ENCODE data around the gene MAML1.

MAML1 gene

DNA sequence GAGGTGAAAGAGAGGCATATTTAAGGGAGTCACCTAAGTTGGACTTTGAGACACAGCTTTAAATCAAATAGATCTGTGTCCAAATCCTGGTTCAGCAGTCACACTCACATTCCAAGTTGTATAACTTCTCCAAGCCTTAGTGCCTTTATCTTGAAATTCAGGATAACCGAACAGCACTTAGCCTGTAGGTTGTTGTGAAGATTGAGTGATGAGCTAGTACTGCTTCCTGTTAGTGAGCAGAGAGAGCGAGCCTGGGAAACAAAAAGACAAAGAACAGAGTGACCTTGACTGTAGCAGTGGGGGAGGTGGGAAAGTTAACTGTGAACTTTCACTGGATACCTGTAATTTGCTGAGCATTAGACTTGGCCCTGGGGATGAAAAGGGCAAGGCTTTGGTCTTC is 22.4 kb downstream of the MAML1 start:
- Histone ChIP-seq H3K27ac (no peak overlapping the region), H3K4me3 (ENCODE audit: low read depth, low read length) (no peak overlapping the region), H3K9me3 (ENCODE audit: severe bottlenecking) (no peaks in the 10 kb centered on the region), H3K36me3 (no peaks in the 10 kb centered on the region), H3K27me3 (ENCODE audit: insufficient read depth, low read depth, severe bottlenecking) (no peaks in the 10 kb centered on the region)
- no peak for DNase-seq
- TF ChIP-seq, protein P1, sequence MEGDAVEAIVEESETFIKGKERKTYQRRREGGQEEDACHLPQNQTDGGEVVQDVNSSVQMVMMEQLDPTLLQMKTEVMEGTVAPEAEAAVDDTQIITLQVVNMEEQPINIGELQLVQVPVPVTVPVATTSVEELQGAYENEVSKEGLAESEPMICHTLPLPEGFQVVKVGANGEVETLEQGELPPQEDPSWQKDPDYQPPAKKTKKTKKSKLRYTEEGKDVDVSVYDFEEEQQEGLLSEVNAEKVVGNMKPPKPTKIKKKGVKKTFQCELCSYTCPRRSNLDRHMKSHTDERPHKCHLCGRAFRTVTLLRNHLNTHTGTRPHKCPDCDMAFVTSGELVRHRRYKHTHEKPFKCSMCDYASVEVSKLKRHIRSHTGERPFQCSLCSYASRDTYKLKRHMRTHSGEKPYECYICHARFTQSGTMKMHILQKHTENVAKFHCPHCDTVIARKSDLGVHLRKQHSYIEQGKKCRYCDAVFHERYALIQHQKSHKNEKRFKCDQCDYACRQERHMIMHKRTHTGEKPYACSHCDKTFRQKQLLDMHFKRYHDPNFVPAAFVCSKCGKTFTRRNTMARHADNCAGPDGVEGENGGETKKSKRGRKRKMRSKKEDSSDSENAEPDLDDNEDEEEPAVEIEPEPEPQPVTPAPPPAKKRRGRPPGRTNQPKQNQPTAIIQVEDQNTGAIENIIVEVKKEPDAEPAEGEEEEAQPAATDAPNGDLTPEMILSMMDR (IDR thresholded peaks at IDR 0.05; ENCODE audit: low read depth, low read length) = no peak

DNA sequence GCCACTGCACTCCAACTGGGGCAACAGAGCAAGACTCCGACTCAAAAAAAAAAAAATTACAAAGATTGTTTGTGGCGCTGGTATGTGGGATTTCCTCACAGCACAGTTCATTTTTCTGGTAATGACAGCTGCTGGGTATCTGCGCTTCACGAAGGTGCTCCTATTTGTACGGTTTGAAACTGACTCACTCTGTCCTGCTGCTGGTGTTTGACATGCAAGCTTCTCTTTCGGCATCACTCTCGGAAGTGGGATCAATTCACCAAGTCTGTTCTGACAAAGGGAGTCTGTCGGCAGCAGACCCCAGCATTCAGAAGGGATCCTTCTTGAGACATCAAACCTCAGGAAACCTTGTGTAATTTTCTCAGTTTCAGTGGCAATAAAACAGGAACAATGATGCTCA is 26.3 kb downstream of the MAML1 start:
- TF ChIP-seq, protein P1 (IDR thresholded peaks at IDR 0.05; ENCODE audit: low read depth, low read length) = no peak
- Histone ChIP-seq H3K27me3 (ENCODE audit: insufficient read depth, low read depth, severe bottlenecking) (no peaks in the 10 kb centered on the region), H3K9me3 (ENCODE audit: severe bottlenecking) (no peaks in the 10 kb centered on the region), H3K4me3 (ENCODE audit: low read depth, low read length) (no peak overlapping the region), H3K27ac (no peak overlapping the region), H3K36me3 (no peaks in the 10 kb centered on the region)
- DNase-seq = no peak

DNA sequence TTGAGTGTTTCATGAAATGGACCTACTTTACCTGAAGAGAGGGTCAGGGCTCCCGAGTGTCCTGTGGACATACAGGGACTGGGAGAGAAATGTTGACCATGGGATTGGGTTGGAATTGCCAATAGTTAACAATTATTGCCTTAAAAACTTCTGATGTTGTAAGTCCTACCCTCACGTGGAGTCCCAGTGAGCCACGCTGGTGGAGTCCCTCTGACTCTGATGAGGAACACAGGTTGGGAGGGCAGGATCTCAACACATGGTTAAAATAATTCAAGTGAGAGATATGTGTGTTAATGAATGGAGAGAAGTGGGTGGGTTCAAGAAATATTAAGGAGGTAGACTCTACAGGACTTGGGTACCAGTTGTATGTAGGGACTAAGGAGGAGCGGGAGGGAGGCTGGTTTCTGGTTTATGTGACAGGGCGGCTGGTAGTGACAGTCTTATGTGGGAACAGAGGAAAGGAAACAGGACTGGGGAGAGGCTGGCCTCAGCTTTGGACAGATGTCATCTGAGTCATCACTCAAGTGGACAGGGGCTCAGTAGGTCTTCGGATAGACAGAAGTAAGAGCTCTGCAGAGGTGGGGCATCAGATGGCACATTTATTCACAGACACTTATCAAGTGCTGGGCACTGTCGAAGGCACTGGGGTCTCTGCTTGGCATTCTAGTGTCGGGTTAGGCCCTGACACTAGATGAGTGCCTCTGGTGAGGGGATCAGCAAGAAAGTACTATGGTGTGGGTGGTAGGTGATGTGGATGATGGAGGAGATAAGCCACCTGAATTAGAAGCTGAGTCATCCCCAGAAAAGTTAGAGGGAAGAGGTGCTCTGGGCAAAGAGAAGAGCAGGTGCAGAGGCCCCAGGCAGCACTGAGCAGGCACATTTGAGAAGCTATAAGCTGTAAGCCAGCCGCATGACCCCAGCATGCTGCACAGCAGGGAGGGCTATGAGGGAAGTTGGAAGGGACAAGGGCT is 27.2 kb downstream of the MAML1 start:
- Histone ChIP-seq H3K36me3 (no peaks in the 10 kb centered on the region), H3K27ac (no peak overlapping the region), H3K9me3 (ENCODE audit: severe bottlenecking) (no peaks in the 10 kb centered on the region), H3K4me3 (ENCODE audit: low read depth, low read length) (no peak overlapping the region), H3K27me3 (ENCODE audit: insufficient read depth, low read depth, severe bottlenecking) (no peaks in the 10 kb centered on the region)
- DNase-seq = no peak
- TF ChIP-seq, protein P1 (IDR thresholded peaks at IDR 0.05; ENCODE audit: low read depth, low read length) = no peak

DNA sequence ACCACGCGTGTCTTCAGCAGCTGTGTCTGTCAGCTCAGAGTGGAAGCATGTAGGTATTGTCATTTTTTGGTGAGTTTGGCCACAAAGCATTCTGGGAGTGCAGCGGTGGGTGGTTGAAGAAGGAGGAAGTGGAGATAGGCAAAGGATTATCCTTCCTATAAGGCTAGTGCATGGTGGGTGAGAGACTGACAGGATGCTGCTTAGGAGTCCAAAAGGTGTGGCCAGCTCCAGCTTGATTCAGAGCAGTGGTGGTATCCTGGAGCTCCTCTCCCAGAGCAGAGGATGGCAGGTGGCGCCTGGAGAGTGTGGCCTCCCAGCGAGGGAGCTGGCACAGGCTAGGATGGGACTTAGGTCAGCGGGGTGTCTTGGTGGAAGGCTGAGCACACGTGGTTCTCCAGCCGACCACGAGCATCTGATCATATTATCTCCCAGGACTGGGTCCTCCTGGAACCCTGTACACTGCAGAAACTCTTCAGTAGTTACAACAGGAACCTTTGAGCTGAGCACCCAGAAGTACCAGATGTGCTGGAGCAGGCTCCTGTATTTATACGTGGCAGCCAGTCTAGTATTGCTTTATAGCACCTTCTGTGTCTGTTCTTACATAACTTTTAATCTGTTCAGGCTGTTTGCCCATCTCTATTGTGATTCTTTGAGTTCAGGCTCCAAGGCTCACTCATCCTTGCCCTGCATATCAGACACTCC is 29.6 kb downstream of the MAML1 start:
- H3K36me3 ChIP-seq = peaks cover 13% of the 10 kb centered on the region; the same call in 1 of the 2 replicates
- DNase-seq = no peak
- H3K27ac ChIP-seq = no peak overlapping the region
- no peak overlapping the region for H3K4me3 ChIP-seq (ENCODE audit: low read depth, low read length)
- H3K9me3 ChIP-seq (ENCODE audit: severe bottlenecking) = no peaks in the 10 kb centered on the region
- TF ChIP-seq, protein P1 (IDR thresholded peaks at IDR 0.05; ENCODE audit: low read depth, low read length) = no peak
- H3K27me3 ChIP-seq (ENCODE audit: insufficient read depth, low read depth, severe bottlenecking) = no peaks in the 10 kb centered on the region

DNA sequence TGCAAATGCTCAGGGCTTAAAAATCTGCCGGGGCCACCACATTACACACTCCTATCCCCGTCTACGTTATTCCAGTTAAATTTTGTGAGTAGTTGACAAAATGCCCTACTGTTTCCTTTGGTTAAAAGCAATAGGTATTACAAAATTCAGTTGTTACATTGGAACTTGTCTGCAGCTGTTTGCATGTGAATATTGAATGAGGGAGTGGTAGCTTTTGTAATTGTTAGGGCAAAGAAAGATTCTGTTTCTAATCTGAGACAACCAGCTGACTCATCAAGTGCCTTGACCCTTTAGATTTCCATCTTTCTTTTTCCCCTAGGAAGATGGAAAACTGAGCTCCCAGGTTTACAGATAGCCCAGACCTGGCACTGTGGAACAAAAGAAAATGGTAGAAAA is 30.2 kb downstream of the MAML1 start:
- Histone ChIP-seq H3K9me3 (ENCODE audit: severe bottlenecking) (no peaks in the 10 kb centered on the region), H3K4me3 (ENCODE audit: low read depth, low read length) (no peak overlapping the region)

More for the DNA sequence above, 30.2 kb downstream of the MAML1 start:
- H3K36me3 ChIP-seq = peaks cover 13% of the 10 kb centered on the region; the same call in 1 of the 2 replicates
- no peak overlapping the region for H3K27ac ChIP-seq
- TF ChIP-seq, protein P1 (IDR thresholded peaks at IDR 0.05; ENCODE audit: low read depth, low read length) = no peak
- DNase-seq = no peak
- H3K27me3 ChIP-seq (ENCODE audit: insufficient read depth, low read depth, severe bottlenecking) = no peaks in the 10 kb centered on the region

Data from WERI-Rb-1 (cell line).